Activated naive CD8-positive, alpha-beta T cell (primary cell): Measurements from ENCODE around the gene MED22.

Experiments
- H3K27ac Mint-ChIP-seq: one replicate; pipeline ENCODE4 v1.8.0; 2021; ENCODE audit warnings: mixed read lengths
- H3K27me3 Mint-ChIP-seq: one replicate; pipeline ENCODE4 v1.8.0; 2021; ENCODE audit warnings: mixed read lengths
- H3K36me3 Mint-ChIP-seq: one replicate; pipeline ENCODE4 v1.8.0; 2021; ENCODE audit warnings: mixed read lengths
- H3K4me1 Mint-ChIP-seq: one replicate; pipeline ENCODE4 v1.8.0; 2021; ENCODE audit warnings: low read depth, mixed read lengths
- H3K4me3 Mint-ChIP-seq: one replicate; pipeline ENCODE4 v1.8.0; 2021; ENCODE audit warnings: mild to moderate bottlenecking, mixed read lengths
- H3K9me3 Mint-ChIP-seq: one replicate; pipeline ENCODE4 v1.8.0; 2021; ENCODE audit warnings: low read depth, mixed read lengths

The MED22 gene

GRCh38 chr9:133353548-133353947 lies 5.6 kb upstream of the MED22 start:
- H3K36me3 Mint-ChIP-seq = peaks cover 10% of the 10 kb centered on the region
- H3K4me1 Mint-ChIP-seq = peaks cover 48% of the 10 kb centered on the region
- H3K9me3 Mint-ChIP-seq = no peaks in the 10 kb centered on the region
- H3K4me3 Mint-ChIP-seq = peak overlapping the region; percentile 38
- no peaks in the 10 kb centered on the region for H3K27me3 Mint-ChIP-seq
- peak overlapping the region; percentile 83 for H3K27ac Mint-ChIP-seq

- Mint-ChIP-seq H3K27ac (peak overlapping the region; percentile 83), H3K27me3 (no peaks in the 10 kb centered on the region), H3K9me3 (no peaks in the 10 kb centered on the region), H3K4me1 (peaks cover 42% of the 10 kb centered on the region), H3K36me3 (peaks cover 10% of the 10 kb centered on the region), H3K4me3 (no peak overlapping the region)
Measured at GRCh38 chr9:133352635-133353340, 4.9 kb upstream of the MED22 start.

GRCh38 chr9:133351908-133352634 lies 4.1 kb upstream of the MED22 start:
- peak overlapping the region; percentile 76 for H3K27ac Mint-ChIP-seq
- H3K27me3 Mint-ChIP-seq = no peaks in the 10 kb centered on the region
- H3K4me3 Mint-ChIP-seq = peak overlapping the region; percentile 59
- peaks cover 10% of the 10 kb centered on the region for H3K36me3 Mint-ChIP-seq
- H3K9me3 Mint-ChIP-seq = no peaks in the 10 kb centered on the region
- H3K4me1 Mint-ChIP-seq = peaks cover 37% of the 10 kb centered on the region

GRCh38 chr9:133351526-133351907 lies 3.6 kb upstream of the MED22 start:
- Mint-ChIP-seq H3K27ac (peak overlapping the region; percentile 76), H3K4me3 (peak overlapping the region; percentile 68), H3K27me3 (no peaks in the 10 kb centered on the region), H3K4me1 (peaks cover 42% of the 10 kb centered on the region), H3K36me3 (peaks cover 10% of the 10 kb centered on the region), H3K9me3 (no peaks in the 10 kb centered on the region)

- Mint-ChIP-seq H3K27me3 (no peaks in the 10 kb centered on the region), H3K27ac (peak overlapping the region; percentile 84), H3K4me3 (peak overlapping the region; percentile 99), H3K9me3 (no peaks in the 10 kb centered on the region), H3K4me1 (peaks cover 48% of the 10 kb centered on the region), H3K36me3 (peaks cover 10% of the 10 kb centered on the region)
Measured at GRCh38 chr9:133349965-133350616, 2.2 kb upstream of the MED22 start.

- Mint-ChIP-seq H3K36me3 (peaks cover 10% of the 10 kb centered on the region), H3K9me3 (no peaks in the 10 kb centered on the region), H3K27ac (peak overlapping the region; percentile 99), H3K4me3 (peak overlapping the region; percentile 99), H3K27me3 (no peaks in the 10 kb centered on the region), H3K4me1 (peaks cover 41% of the 10 kb centered on the region)
Measured at GRCh38 chr9:133348718-133349573, 1.0 kb upstream of the MED22 start.

GRCh38 chr9:133347515-133347984 lies 381 bp downstream of the MED22 start:
- peaks cover 10% of the 10 kb centered on the region for H3K36me3 Mint-ChIP-seq

GRCh38 chr9:133346021-133346785 lies 1.7 kb downstream of the MED22 start:
- peak overlapping the region; percentile 97 for H3K4me3 Mint-ChIP-seq
- no peaks in the 10 kb centered on the region for H3K9me3 Mint-ChIP-seq
- peak overlapping the region; percentile 83 for H3K27ac Mint-ChIP-seq
- peaks cover 10% of the 10 kb centered on the region for H3K36me3 Mint-ChIP-seq
- H3K27me3 Mint-ChIP-seq = no peaks in the 10 kb centered on the region
- peaks cover 31% of the 10 kb centered on the region for H3K4me1 Mint-ChIP-seq

More at GRCh38 chr9:133347515-133347984, 381 bp downstream of the MED22 start:
- Mint-ChIP-seq H3K4me3 (peak overlapping the region; percentile 99), H3K27ac (peak overlapping the region; percentile 99), H3K4me1 (peaks cover 36% of the 10 kb centered on the region), H3K27me3 (no peaks in the 10 kb centered on the region), H3K9me3 (no peaks in the 10 kb centered on the region)

GRCh38 chr9:133345596-133345995 lies 2.3 kb downstream of the MED22 start:
- no peaks in the 10 kb centered on the region for H3K9me3 Mint-ChIP-seq
- H3K36me3 Mint-ChIP-seq = peaks cover 10% of the 10 kb centered on the region
- no peak overlapping the region for H3K27ac Mint-ChIP-seq
- H3K4me3 Mint-ChIP-seq = peak overlapping the region; percentile 97
- no peaks in the 10 kb centered on the region for H3K27me3 Mint-ChIP-seq
- peaks cover 34% of the 10 kb centered on the region for H3K4me1 Mint-ChIP-seq

GRCh38 chr9:133344979-133345378 lies 3.0 kb downstream of the MED22 start:
- H3K9me3 Mint-ChIP-seq = no peaks in the 10 kb centered on the region
- H3K4me1 Mint-ChIP-seq = peaks cover 34% of the 10 kb centered on the region
- peaks cover 7% of the 10 kb centered on the region for H3K36me3 Mint-ChIP-seq
- no peak overlapping the region for H3K27ac Mint-ChIP-seq
- H3K27me3 Mint-ChIP-seq = no peaks in the 10 kb centered on the region
- H3K4me3 Mint-ChIP-seq = no peak overlapping the region

- peaks cover 37% of the 10 kb centered on the region for H3K4me1 Mint-ChIP-seq
- H3K9me3 Mint-ChIP-seq = no peaks in the 10 kb centered on the region
- peaks cover 10% of the 10 kb centered on the region for H3K36me3 Mint-ChIP-seq
- H3K27me3 Mint-ChIP-seq = no peaks in the 10 kb centered on the region
- no peak overlapping the region for H3K27ac Mint-ChIP-seq
- no peak overlapping the region for H3K4me3 Mint-ChIP-seq
Measured at GRCh38 chr9:133344071-133344470, 3.9 kb downstream of the MED22 start.

GRCh38 chr9:133342570-133342969 lies 5.4 kb downstream of the MED22 start:
- no peaks in the 10 kb centered on the region for H3K27me3 Mint-ChIP-seq
- H3K27ac Mint-ChIP-seq = no peak overlapping the region
- peaks cover 7% of the 10 kb centered on the region for H3K36me3 Mint-ChIP-seq
- peaks cover 39% of the 10 kb centered on the region for H3K4me1 Mint-ChIP-seq
- H3K4me3 Mint-ChIP-seq = no peak overlapping the region
- no peaks in the 10 kb centered on the region for H3K9me3 Mint-ChIP-seq

- H3K9me3 Mint-ChIP-seq = no peaks in the 10 kb centered on the region
- peaks cover 7% of the 10 kb centered on the region for H3K36me3 Mint-ChIP-seq
- no peaks in the 10 kb centered on the region for H3K27me3 Mint-ChIP-seq
- H3K4me1 Mint-ChIP-seq = peaks cover 37% of the 10 kb centered on the region
- H3K4me3 Mint-ChIP-seq = no peak overlapping the region
- no peak overlapping the region for H3K27ac Mint-ChIP-seq
Measured at GRCh38 chr9:133342069-133342406, 5.9 kb downstream of the MED22 start.
